ENCODE results near the gene MAP2K4.

Gene MAP2K4

DNA sequence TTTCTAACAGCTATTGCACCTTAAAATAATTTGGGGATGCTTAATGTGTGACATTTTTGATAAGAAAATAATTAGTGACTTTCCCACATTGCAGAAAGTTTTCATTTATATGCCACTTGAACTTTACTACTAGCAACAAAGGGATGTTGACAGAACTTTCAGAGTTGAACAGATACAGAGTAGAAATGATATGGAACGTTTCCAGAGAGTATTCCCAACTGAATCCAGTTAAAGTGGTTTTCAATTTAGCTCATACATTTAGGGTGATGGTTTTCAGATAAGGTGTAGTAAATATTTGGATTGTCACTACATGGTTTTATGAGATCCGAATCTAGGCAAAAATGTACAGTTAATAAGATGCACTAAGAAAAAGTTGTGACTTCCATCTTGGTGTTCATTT lies 17.3 kb downstream of the MAP2K4 start:
- no peak for DNase-seq (ENCODE audit: low spot score)
- TF ChIP-seq, protein P1, sequence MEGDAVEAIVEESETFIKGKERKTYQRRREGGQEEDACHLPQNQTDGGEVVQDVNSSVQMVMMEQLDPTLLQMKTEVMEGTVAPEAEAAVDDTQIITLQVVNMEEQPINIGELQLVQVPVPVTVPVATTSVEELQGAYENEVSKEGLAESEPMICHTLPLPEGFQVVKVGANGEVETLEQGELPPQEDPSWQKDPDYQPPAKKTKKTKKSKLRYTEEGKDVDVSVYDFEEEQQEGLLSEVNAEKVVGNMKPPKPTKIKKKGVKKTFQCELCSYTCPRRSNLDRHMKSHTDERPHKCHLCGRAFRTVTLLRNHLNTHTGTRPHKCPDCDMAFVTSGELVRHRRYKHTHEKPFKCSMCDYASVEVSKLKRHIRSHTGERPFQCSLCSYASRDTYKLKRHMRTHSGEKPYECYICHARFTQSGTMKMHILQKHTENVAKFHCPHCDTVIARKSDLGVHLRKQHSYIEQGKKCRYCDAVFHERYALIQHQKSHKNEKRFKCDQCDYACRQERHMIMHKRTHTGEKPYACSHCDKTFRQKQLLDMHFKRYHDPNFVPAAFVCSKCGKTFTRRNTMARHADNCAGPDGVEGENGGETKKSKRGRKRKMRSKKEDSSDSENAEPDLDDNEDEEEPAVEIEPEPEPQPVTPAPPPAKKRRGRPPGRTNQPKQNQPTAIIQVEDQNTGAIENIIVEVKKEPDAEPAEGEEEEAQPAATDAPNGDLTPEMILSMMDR (IDR thresholded peaks at IDR 0.05): no peak
- Histone ChIP-seq H3K4me3 (no peak overlapping the region), H3K27ac (no peak overlapping the region)

DNA sequence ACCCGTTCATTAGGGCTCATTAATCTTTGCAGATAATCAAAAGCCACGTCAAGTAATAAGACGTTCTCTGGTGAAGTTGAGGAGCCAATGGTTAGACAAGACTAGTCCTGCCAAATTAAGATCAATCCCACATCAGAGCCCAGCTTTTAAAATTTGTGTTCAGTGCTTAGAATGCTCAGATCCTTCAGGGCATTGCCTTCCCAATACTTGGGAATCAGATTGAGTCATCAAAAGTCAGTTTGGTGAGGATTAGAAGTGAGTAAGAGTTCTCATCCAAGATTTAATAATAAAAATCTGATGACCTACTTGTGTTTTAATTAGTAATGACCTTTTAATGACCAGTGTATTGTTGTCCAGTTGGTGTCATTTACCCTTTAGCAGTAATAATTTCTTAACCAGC lies 19.8 kb downstream of the MAP2K4 start:
- TF ChIP-seq, protein P1 (IDR thresholded peaks at IDR 0.05): no peak
- no peak for DNase-seq (ENCODE audit: low spot score)
- Histone ChIP-seq H3K27ac (no peak overlapping the region), H3K4me3 (no peak overlapping the region)

DNA sequence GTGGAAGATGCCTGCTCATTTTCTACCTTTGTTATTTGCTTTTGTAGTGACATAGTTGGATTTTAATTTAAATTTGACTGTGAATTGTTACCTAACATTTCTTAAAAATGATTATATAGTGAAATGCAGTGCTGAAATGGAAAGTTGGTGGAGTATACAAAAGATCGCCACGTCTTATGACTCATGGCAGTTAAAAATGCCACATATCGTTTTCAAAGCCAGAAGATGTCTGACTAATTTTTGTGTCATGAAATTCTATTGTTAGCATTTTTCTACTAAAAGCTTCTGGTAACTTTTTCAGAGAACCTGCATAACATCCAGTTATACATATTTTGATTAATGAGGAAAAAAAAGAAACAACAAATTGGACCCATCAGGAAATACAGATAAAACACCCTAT lies 20.6 kb downstream of the MAP2K4 start:
- Histone ChIP-seq H3K27ac (no peak overlapping the region), H3K4me3 (no peak overlapping the region)
- TF ChIP-seq, protein P1 (IDR thresholded peaks at IDR 0.05): no peak
- DNase-seq (ENCODE audit: low spot score): no peak

DNA sequence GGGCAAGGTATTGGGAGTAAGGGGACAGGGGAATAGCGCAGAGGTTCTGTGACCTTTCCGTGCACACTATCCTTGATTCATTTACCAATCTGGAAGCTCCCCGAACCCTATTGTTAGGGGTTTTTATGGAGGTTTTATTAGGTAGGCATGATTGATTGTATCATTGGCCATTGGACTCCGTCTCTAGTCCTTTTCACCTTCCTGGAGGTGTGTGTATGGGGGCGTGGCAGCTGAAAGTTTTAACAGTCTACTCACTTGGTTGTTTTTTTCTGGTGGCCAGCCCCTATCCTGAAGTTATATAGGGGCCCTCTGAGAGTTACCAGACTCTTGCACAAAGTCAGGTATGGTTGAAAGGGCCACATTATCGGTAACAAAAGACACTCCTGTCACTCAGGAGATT lies 23.0 kb downstream of the MAP2K4 start:
- no peak for DNase-seq (ENCODE audit: low spot score)
- Histone ChIP-seq H3K4me3 (no peak overlapping the region), H3K27ac (no peak overlapping the region)
- TF ChIP-seq, protein P1 (IDR thresholded peaks at IDR 0.05): no peak

DNA sequence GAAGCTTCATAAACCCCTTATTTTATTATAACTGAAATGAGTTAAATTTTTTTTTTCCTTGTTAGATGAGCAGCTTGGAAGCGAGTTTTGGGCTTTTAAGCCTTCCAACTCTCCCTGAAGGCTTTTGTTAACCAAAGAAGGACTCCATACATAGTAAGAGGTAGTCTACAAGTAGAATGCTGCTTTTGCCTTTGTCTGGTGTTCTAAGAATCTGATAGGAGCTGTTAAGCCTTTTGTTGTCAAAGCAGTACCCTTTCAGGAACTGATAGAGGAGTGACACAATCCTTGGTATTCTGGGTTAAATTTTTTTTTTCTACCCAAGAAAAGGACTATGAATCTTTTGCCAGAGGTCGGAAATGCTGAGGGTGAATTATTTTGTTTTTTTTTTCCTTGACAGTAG lies 26.1 kb downstream of the MAP2K4 start:
- TF ChIP-seq, protein P1 (IDR thresholded peaks at IDR 0.05): no peak
- no peak overlapping the region for H3K27ac ChIP-seq
- no peak overlapping the region for H3K4me3 ChIP-seq
- no peak for DNase-seq (ENCODE audit: low spot score)

DNA sequence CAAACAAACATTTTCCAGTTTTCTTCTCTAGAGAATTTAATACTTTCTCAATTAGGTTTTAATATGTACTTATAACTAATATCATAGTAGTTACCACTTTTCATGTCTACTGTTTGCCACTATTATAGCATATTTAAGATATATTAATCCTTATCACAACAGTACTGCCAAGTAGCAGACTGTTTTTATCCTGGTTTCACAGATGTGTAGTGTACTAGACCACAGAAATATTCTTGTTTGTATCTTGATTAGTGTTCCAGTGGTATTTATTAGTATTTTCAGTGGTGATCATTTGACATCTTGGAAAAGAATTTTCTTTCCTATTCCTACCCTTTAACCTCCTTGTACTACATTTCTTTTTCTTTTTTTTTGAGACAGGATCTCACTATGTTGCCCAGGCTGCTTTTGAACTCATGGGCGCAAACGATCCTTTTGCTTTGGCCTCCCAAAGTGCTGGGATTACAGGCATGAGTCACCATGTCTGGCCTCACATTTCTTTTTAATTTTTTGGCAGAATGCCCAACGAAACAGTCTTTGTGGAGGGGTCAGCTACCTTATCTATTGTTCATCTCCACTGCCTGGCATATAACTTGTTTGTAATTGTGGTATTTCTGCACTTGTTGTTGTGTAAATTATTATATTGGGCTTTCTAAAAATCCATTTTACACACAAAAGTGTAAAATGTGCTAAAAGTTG lies 27.2 kb downstream of the MAP2K4 start:
- DNase-seq (ENCODE audit: low spot score): no peak
- no peak overlapping the region for H3K27ac ChIP-seq
- H3K4me3 ChIP-seq: no peak overlapping the region
- TF ChIP-seq, protein P1 (IDR thresholded peaks at IDR 0.05): no peak

DNA sequence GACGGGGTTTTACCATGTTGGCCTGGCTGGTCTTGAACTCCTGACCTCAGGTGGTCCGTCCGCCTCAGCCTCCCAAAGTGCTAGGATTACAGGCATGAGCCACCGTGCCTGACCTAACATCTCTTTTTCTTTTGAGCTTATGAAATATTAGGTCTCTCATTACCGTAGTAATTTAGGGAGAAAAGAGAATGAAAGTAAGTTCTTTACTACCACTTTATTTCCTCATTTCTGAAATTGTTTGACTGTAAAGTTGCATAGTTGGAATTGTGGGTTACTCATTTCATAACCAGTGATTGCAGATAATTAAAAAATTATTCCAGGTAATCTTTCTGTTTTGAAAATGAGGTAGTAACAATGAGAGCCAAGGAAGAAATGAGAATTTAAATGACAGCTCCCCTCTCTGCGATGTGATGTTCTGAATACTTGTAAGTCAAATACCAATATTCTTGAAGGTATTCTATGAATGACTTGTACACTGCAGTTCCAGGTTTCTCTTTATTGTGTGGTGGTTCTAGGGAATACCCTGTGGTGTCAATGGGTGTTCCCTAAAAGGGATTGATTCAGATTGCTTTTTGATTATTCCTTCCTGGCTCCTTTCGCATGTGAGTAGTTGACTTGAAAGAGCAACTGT lies 28.3 kb downstream of the MAP2K4 start:
- Histone ChIP-seq H3K27ac (no peak overlapping the region), H3K4me3 (no peak overlapping the region)
- DNase-seq (ENCODE audit: low spot score): no peak
- TF ChIP-seq, protein P1 (IDR thresholded peaks at IDR 0.05): no peak

Data from coronary artery (tissue), 2 donors.